GM12874 (cell line): ENCODE results near the gene DPP6.

Experiments
- TF ChIP-seq, protein P1 (sequence below): IDR thresholded peaks from 2 replicates; pipeline ENCODE4 v1.5.1; 2011; ENCODE audit warnings: low read depth, mild to moderate bottlenecking, control low read depth, low read length, moderate library complexity; ENCODE audit not compliant: insufficient read depth

Gene DPP6

DNA sequence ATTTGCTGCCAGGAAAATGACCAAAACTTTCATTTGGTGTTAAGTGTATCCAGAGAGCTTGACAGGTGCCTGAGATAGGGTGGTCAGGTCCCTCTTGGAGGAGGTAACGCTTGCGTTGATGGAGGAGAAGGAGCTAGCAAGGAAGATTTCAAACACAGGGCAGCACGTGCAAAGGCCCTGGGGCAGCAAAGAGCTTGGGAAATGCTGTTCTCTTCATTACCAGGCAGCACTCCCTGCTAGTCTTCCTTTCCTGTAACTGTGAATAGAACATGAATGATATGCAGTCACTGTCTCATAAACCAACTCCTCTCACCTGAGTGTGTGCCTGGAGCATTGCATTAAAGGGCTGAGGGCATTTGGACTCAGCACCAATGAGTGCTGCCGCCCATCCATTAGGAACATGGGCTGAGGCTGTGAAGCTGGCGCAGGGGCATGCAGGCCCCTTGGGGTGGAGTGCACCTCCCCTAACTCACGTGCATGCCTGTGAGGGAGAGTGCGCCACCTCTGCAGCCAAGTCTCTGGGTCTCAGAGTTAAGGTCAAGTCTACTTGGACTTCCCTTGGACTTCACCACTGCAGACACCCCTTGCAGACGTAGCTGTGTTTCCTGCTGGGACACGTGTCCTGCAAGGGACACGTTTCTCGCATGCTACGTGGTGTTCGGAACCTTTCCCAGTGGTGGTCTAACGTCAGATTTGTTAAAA lies 813.9 kb downstream of the DPP6 start:
- TF ChIP-seq, protein P1, sequence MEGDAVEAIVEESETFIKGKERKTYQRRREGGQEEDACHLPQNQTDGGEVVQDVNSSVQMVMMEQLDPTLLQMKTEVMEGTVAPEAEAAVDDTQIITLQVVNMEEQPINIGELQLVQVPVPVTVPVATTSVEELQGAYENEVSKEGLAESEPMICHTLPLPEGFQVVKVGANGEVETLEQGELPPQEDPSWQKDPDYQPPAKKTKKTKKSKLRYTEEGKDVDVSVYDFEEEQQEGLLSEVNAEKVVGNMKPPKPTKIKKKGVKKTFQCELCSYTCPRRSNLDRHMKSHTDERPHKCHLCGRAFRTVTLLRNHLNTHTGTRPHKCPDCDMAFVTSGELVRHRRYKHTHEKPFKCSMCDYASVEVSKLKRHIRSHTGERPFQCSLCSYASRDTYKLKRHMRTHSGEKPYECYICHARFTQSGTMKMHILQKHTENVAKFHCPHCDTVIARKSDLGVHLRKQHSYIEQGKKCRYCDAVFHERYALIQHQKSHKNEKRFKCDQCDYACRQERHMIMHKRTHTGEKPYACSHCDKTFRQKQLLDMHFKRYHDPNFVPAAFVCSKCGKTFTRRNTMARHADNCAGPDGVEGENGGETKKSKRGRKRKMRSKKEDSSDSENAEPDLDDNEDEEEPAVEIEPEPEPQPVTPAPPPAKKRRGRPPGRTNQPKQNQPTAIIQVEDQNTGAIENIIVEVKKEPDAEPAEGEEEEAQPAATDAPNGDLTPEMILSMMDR: no peak

DNA sequence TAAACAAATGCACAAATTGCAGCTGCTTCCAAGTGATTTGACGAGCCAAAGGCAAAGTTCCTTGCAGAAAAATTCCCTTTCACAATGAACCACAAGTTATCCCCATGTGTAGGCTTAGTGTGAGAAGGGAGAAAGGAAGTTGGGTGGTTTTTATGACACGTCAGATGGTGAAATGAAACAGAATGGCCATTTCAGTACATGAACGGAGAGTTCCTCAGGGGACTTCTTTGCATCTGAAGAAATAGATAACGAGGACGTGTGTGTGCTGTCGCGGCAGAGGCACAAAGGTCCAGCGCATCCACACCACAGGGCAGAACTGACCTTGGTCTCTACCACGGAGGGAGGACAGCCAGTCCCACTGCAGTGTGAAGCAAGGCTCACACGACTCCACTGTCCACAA lies 814.9 kb downstream of the DPP6 start:
- TF ChIP-seq, protein P1: no peak

DNA sequence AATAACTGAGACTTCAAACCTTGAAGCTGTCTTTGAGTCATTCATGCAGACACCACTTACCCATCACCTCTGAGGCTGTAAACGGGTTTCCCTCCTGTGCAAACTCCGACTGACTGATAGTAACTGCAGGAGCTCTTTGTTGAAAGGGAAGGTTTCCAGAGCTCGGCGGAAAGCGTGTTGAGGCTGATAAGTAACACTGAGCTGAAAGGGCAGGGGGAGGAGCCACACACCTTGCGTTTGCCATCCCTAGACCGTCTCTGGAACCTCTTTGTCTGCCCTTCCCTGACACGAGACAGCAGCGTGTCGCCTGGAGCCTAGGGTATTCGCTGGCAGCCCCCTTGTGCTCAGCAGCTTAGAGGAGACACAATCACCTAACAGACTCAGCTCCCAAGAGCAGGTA lies 816.7 kb downstream of the DPP6 start:
- TF ChIP-seq, protein P1: no peak

DNA sequence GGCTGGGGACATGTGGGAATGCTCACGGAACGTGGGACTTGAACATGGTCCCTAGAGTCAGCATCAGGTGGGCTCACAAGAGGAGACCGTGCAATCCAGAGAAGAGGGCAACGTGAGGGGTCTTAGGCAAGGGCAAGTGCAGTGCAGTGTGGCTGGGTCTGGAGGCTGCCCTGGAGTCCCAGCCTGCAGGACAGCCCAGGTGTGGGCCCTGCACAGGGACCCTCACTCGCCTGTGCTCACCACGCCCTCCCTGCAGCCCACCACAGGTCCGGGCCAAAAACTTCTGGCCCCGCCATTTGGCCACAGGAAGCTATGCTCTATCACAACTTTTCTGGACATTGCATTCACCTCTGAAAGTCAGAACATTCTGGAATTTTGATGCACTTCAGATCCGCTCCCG lies 817.2 kb downstream of the DPP6 start:
- TF ChIP-seq, protein P1: no peak

DNA sequence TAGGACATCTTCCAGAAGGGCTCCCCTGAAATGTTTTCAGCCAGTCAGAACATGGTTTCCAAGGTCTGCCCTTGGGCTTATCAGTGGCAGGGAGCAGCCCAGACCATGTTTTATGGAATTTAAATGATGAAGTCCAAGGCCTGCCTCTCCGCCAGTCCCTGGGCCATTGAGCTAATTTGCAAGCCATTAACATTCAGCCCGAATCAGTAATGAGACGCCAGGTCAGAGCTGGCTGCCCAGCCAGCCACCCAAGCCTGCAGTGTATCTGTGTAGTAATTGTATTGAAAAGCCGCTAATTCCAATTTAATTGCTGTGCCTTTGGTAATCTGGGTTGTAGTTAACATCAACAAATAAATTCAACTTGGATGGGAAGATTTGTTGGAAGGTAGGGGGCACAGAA lies 819.3 kb downstream of the DPP6 start:
- TF ChIP-seq, protein P1: no peak

DNA sequence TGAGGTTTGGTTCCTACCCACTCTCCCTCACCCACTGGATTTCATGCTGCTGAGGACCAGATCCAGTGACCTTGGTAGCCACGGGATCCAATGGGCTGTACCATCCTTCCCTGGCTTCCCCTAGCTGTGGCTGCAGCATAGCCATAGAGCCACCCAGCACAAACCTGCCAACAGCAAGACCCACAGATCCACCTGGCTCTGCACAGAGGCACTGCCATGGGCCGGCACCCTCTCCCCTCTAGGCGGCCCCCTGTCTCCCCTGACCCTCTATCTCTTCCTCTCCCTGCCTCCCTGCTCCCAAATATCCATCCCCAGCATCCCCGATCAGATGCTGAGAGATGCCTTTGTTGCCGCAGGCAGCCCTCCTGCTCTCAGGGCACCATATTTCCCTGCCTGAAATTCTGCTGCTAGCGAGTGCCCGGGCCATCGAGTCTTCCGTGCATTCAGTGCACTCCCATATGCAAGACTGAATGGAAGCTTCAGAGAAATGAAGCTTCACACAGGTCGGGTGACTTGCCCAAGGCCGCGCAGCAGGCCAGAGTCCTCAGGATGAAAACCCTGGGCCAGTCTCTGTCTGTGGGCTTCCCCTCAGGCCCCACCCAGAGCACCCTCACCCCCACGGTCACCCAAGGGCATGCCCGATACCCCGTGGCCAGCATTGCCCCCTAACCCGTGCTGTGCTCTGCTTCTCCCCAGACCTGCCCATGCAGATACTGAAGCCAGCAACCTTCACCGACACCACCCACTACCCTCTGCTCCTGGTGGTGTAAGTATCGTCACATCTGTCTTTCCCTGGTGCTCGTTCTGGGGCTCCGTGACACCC lies 819.9 kb downstream of the DPP6 start:
- TF ChIP-seq, protein P1: no peak

DNA sequence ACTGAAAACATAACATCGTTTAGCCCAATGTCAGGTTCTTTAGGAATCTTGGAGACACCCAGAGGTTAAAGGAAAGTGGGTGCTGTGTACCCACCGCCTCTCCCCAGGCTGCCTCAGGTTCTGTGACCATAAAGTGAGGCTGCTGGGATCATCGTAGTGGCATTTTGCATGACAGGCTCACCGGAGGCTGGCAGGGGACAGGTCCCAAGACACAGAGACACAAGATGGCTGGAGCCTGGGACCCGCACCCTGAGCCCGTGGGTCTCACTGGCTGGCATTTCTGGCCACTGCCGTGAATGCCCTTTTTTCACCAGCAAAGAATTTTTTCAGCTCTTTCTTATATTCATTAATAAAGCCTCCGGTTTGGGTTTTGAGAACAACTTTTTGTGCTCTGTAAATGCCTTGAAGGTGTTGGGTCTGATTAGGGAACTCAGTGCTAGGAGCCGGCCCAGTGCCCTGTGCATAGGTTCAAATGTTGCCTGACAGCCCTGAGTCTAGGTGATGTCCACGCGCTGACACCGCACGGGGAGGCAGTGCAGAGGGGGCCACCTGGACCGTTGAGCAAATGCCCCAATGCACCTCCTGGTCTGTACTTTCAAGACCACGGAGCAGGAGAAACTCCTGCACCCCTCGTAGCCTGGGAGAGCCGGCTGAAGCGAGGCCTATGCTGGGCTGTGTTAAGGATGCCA lies 820.8 kb downstream of the DPP6 start:
- TF ChIP-seq, protein P1: no peak
